GM11168 (cell line): ENCODE measurements around the gene DTNB.

Source experiments
- in situ Hi-C: fragments of 300-500 bp; cut with MboI; formaldehyde crosslinking; loops from one replicate; pipeline ENCODE4 v1.12.0; 2022; ENCODE audit warnings: low sequenced_read_pairs; ENCODE audit not compliant: unreplicated experiment

Gene DTNB

DNA sequence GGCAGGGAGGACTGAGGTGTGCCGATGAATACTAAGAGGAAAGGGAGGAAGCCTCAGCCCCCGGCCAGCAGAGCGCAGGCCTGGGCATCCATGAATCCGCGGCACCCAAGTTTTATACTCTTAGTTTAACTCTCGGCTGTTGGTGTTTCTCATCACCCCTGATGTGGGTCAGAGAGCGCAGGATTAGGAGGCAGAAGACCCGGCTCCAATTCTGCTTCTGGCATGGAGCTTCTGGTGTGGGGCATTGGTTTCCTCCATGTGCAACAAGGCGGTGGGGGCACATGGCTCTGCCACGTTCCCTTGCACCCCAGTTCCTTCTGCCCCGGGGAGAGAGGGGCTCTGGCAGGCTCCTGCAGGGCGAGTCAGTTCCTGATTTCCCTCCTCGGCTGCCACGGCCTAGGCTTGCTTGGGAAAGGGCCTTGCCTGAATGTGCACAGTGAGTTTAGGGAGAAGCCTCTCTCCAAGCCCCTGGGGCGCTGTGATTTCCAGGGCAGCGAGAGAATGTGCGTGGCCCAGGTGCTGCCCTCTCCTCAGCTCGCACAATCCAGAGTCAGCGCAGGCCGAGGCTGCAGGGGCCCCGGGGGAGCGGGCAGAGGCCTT, 295.5 kb downstream of the DTNB start:
- in situ Hi-C loops = no loop called here

DNA sequence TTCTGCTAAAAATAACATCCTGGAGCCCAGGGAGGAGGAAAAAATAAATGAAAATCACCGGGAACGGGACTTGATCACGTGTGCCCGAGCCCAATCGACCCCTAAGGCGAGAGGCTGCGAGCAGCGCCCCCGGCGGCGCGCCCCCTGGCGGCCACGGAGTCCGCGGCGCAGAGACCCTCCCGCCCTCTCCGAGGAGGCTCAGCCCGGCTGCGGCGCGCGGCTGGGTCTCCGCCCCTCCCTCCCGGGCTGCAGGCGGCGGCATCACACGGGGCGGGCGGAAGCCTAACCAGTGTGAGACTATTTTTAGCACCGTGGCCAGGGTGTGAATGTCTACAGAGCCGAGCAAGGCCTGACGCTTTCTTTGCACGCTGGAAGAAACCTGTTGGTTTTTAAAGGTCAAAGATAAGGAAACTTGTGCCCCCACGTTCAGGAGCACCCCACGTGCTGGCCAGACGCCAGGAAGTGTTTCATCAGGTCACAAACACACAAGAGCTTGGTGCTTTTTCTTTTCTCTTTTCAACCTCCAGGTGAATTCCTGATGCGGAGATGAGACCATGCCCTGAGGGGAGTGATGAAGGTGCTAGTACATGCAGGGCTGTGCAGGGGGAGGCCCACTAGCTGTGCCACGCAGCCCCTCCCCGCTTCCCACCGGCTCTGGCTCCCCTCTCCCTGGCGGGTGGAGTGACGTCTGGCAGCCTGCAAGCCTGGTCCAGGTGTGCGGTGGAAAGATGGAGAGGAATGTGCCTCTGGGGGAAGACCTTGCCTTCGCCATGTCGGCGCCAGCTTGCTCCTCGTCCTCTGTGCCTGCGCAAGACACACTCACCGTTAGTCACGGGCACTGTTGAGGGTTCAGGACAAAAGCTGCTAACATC, 296.4 kb downstream of the DTNB start:
- in situ Hi-C loops = no loop called here

DNA sequence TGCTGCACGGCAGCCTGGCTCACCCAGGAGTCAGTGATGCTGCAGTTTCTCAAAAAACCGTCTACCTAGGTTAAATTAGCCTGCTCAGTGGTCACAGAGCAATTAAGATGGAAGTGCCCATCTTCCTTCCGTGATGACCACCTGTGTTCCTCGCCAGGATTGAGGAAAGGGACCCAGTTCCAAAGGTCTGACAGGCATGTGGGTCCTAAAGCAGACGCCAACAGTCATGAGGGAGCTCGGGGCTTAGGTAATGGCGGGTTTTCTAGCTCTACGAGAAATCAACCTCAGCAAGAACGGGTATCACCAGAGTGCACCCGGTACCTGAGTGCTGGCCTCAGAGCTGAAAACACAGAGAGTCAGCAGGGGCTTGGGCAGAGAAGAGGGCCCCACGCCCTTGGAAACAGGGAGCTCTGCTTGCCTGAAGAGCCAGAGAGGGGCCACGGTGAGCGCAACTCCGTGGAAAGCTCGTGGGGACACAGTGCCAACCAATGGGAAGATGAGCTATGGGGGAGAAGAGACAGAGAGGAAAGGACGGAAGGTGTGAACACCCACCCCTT, 297.3 kb downstream of the DTNB start:
- in situ Hi-C loops = no loop called here

DNA sequence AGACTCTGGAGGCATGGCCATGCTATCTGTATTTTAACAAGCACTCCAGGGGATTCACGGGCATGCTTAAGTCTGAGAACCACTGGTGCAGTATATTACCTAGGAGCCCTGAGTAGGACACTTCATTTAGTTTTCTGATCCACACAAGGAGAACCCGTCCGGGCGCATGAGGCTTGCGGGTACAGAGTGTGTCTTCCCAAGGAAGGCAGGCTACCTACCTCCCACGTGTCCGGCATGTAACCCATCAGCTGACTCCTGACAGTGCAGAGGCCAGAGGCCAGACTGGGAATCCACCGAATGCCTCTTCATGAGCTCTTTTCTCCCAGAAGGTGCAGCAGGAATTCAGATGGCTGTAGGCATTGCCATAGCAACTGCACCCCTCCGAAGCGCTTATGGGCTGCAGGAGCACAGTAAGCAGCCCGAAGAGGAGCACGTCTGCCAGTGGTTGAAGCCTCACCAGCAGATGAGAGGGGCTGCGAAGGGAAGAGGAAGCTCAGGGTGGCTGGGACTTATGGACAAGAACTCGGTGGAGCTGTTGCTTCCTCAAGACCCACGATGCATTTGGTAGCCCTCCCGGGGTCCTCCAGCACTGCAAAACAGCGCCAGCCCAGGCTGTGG, 297.9 kb downstream of the DTNB start:
- in situ Hi-C loops = no loop called here

DNA sequence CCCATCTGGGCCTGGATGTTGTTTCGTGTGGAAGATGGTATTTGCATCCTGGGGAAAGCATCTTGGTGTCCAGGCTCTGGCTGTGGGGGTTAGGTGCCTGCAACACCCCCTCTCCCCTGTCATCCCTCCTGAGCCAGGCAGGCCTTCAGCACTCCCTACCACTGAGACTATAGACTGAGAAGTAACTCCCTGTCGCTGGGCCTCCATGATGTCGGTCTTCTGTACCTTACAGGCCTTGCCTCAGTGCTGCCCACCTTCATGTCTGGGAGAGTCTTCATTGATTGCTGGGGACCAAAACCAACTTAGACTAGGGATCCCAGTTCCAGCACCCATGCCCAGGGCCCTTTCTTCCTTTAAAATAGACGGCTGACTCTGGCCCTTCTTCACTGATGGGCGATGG, 298.6 kb downstream of the DTNB start:
- in situ Hi-C loops = no loop called here

DNA sequence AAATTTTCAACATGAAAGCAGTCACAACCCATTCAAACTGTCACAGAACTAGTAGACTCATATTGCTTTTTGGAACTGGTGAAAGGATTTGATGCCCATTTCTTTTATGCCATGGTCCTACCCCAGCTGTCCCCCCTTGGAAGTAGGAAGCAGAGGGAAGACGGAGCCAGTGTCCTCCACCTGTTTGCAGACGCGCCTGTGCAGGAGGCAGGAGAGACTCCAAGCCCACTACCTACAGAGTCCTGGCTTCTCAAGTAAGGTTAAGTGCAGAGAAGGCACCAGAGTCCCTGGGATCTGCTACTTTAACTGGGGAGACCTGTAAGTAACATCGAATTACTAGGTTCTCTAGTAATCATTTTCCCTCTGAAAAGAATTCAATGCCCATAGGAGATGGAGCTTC, 299.0 kb downstream of the DTNB start:
- in situ Hi-C loops = no loop called here

DNA sequence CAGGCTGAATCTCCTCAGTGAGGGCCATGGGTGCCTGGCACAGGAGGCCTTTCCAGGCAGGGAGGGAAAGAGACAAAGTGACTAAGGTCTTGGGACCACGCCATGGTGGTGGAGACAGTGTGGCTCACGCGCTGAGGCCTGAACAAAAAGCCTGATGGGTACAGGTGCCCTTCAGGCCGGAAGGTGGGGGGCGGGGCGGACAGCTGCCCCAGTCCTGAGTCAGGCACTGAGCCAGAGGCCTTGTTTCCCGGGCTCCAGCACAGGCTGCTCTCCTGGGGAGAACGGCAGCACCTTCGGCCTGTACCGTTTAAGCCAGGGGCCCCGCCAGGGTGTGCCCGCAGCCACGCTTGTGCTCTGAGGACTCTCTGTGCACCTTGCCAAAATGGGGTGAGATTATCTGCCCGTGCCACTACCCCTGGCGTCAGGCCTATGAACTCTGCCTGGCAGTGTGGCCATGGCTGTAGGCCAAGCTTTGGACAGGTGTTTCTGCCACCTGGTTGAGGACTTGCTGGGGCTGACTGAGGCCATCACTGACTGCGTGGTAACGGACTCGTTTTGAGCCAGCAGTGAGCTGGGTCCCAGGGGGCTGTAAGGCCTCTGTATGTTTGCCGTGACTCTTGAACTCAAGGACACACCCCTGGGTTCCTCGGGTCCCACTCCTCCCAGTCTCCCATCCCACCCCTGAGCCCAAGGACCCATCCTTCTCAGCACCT, 300.0 kb downstream of the DTNB start:
- in situ Hi-C loops = no loop called here

DNA sequence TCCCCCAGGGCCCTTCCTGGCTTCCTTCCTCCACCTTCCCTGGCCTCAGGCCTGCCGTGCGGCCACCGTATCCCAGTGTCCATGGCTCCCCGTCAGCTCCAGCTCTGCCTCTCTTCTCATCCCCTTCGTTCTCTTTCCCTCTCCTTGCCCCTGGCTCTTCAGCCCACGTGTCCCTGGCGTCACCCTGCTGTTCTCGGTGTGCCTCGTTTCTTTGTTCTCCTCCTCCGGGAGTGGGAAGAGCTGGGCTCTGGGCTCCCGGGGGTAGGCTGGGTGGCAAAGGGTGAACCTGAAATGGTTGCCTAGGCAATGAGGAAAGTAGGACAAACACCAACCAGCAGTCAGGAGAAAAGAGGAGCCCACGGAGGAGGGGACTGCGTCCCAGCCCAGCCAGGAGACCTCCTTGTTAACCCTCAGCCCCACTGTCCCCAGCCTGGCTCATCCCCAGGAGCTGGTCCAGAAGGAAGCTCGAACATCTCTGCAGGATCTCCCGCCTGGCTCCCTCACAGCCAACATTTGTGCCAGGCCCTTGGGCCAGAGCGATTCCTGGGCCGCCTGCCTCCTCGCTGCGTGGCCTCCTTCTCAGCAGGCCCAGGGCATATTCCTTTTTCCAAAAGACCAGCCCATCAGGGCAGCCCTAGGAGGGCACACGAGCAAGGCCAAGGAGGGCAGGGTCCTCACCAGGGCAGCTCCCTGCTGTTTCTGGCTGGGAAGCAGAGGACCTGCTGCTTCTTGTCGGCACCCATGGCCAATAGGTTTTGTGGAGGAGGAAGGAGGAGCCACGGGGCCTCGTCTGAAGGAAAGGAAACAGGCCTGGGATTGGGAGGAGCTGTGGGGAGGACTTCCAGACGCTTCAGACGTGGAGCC, 300.7 kb downstream of the DTNB start:
- in situ Hi-C loops = no loop called here

DNA sequence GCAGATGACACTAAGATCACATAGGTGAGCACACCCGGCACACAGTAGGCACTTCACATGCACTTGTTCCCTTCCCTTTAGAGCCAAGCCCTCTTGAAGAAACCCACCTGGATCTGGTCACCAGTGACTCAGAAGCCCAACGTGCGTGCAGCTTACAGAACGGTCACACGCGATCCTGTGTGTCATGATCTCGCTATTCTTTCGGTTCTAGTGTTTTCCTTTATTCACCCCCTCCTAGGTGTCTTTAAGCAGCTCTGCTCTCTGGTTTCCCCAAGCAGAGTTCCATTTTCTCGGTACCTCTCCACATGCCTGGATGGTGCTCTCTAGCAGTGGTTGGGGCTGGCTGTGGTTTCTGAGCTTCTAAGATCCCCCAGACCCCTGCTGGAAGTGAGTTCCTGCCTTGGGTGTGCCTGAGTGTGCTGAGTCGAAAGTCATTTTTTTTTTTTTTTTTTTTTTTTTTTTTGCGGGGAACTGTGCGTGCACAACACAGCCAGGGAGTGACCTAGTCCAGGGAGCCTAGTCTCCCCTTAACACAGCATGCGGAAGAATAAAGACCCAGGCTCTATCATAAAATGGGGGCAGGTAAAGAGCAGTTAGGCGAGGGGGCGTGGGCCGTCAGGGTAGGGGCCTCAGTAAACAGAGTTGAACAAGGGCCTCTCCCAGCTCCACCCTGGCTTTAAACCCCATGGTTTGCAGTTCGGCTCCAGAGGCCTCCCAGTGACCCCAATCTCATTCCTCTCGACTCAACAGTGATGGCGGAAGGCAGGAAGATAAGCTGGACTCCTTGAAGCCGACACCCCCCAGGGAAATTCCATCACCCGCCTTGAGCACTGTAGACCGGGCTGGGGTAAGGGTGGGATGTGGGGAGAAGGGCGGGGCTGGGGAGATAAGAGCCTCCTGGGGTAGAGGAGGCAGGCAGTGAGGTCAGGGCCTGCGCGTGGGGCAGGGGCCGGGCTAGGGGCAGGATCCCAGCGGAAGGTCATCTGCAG, 301.8 kb downstream of the DTNB start:
- in situ Hi-C loops = no loop called here

DNA sequence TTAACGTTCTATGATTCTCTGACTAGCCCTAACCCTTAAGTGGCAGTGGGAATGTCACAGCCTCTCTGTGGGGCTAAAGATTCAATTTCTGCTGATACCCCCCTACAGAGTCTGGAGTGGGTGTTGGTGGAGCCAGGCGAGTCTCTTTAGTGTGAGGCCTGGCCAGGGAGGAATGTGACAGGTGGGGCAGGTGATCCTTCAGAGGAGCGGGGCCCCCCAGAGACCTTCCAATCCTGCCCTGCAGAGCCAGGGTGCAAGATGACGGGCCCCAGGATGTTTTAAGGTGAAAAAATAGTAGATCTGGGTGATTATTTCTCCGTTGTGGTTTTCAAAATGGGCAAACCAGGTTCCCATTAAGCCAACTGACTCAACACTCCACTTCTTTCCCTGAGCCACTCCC, 303.5 kb downstream of the DTNB start:
- in situ Hi-C loops = no loop called here

DNA sequence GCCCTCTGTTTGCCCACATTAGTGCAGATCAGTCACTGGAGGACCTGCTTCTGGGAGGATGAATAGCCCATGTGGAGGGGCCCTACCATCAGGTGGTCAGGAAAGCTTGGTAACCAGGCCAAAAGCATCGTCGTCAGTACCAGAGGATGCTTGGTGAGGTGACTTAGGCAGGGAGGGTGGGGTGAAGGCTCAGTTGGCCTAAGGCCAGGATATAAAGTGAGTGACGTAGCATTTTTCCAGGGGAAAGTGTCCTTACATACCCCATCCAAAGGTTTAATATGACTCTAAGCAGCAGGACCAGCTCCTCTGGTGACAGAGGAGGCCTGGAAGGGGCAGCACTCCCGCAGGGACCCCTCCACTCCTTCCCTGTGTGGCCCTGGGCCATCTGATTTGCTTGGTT, 303.9 kb downstream of the DTNB start:
- in situ Hi-C loops = no loop called here

DNA sequence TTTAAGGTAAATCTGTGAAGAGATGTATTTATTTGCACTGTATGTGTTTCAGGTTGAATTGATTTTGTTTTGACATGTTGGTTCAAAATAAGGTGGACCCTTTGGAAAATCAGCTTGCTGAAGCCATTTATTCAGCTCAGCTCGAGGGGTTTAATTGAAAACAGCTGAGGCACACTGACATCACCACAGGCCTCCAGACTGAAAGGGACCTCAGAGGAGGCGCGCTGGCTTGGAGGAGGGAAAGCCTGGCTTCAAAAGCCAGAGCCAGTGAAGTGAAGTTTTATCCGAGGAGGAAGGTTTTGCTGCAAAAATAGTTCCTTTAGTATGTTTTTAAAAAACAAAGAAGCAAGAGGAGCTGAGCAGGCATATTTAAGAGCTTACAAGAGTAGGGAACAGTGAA, 304.7 kb downstream of the DTNB start:
- in situ Hi-C loops = no loop called here

DNA sequence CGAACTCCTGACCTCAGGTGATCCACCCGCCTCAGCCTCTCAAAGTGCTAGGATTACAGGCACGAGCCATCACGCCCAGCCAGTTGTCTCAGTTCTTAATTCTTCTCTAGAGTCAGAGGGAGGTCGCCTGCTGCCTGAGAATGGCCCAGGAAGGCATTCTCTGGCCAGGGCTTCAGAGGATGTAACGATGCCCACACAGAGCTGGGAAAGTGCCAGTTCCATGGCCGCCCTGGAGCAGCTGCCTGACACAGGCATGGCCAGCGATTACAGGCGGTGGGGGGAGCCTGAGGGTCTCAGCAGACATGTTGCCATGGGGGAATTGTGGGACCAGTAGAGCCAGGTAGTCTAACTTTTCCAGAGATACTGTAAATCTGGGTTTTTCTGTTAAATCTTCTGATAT, 306.1 kb downstream of the DTNB start:
- in situ Hi-C loops = no loop called here

DNA sequence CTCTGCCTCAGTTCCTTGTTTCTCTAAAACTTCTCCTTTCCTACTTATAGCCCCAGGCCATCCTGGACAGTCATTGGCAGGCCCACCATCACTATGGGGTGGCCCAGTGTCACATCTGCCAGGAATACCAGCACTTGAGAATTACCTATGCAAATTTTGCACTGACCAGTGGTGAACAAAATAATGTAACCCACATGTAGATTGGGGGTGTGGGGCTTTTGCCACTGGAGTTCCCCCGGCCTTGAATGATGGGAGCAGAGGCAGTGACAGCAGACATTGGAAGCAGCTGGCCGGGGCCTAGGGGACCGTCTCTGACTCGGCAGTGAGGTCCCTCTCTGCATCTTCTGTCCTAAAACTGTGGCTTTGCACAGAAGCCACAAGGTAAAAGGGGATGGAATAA, 306.7 kb downstream of the DTNB start:
- in situ Hi-C loops = no loop called here

DNA sequence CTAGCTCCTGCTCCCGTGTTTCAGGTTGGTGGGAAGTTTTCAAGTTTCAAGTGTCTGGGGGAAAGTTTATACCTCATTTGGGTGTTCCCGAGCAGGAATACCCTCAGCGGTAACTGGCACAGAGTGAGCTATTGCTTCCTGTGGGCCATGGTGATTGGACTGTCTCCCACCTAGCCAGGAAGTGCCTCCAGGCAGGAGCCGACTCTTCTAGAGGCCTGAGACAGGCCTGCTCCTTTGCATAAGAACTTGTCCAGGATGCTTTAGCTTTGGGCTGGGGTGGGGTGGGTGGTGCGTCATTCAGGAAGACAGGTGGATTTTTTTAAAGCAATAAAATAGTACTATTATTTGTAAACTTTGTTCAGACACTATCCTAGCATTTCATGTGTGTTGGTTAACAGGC, 308.1 kb downstream of the DTNB start:
- in situ Hi-C loops = no loop called here

DNA sequence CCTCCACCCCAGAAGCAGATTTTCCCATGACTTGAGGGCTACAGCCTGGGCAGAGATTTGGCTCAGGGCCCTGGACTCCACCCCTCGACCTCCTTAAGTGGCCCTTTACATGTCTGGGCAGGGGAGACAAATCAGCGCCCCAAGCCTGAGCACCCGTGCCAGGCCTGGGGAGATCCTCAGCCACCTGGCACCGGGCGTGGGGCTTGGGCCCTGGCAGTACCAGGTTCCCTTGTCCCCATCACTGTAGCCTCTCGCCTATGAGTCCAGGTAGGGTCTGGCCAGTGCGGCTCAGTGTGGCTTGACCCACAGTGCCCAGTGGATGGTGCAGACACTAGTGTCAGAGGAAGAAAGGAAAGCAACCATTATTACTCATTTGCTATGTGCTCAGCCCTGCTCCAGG, 309.6 kb downstream of the DTNB start:
- in situ Hi-C loops = no loop called here

DNA sequence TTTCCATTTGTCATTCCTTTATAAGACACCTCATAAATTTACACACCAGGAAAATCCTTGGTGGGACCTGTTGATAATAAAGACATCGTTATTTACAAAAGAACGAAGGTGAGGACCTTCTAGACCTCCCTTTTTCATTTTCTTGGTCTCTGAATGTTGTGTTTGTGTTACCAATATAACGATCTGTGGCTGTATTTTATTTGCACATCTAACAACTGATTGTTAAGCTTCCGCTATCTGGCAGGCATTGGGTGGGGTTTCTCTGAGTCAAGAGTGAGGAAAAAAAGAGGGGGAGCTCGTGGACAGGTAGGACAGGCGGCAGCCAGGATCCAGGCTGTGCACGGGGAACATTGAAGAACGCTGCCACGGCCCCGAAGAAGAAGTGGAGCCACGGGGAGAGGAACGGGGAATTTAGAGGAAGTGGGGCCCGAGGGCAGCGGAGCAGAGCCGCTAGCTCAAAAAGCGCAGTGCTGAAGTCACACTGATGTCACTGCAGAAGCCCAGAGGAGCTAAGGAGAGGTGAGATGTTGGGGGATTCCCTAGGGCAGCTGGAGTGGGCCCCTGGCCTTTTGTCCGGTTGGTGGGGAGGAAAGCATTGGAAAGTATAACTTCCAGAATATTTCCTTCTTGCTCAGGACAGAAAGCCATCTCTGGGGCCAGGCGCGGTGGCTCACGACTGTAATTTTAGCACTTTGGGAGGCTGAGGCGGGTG, 310.8 kb downstream of the DTNB start:
- in situ Hi-C loops = no loop called here

DNA sequence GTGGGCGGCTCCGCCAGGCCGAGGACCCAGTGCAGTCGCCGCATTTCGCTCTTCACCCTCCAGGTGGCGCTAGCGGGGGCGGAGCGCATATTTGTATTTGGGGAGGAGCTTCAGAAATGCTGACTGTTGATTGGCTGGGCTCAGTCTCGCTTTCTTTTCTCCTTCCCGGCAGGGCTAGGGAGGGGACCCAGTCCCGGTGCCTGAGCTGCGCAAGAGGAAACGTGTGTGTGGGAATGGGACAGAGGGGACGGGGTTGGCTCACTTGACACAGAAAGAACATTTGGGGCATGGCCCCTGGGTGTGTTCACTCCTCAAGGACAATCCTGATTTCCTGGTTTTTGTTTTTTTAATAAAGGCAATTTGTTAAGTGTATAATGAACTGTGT, 311.3 kb downstream of the DTNB start:
- in situ Hi-C loops = no loop called here
